ENCODE data around the gene PTGIR. TPM values are rescaled to one million over a fixed set of nuclear protein-coding genes. Genes with fewer than 3 reads are reported as not detected.
A peak's percentile ranks its signal among the peaks of the same experiment; 100 is the strongest.
"Not testable (repeated sequence)": the region's sequence is repeated elsewhere in the genome, so short reads cannot be mapped to it uniquely, and the experiment has no call there.

PTGIR gene
- polyA plus RNA-seq, 12 donors: 1.7 to 6.7 (median 2.7) TPM; not detected in 2

DNA sequence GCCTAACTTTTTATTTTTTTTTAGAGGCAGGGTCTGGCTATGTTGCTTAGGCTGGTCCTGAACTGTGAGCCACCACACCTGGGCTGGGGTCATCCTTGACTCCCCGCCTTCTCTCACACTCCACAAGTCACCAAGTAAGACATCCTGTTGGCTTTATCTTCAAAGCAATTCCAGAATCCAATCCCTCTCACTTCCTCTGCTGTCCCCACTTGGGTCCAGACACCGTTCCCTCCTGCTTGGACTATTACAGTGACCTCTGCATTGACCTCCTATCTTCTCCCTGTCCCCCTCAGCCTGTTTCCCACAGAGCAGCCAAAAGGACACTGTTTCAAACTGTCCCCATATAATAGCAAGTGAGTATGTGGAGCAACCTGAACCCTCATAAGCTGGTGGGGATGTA lies 15.8 kb upstream of the PTGIR start:
- DNase-seq: no peak

DNA sequence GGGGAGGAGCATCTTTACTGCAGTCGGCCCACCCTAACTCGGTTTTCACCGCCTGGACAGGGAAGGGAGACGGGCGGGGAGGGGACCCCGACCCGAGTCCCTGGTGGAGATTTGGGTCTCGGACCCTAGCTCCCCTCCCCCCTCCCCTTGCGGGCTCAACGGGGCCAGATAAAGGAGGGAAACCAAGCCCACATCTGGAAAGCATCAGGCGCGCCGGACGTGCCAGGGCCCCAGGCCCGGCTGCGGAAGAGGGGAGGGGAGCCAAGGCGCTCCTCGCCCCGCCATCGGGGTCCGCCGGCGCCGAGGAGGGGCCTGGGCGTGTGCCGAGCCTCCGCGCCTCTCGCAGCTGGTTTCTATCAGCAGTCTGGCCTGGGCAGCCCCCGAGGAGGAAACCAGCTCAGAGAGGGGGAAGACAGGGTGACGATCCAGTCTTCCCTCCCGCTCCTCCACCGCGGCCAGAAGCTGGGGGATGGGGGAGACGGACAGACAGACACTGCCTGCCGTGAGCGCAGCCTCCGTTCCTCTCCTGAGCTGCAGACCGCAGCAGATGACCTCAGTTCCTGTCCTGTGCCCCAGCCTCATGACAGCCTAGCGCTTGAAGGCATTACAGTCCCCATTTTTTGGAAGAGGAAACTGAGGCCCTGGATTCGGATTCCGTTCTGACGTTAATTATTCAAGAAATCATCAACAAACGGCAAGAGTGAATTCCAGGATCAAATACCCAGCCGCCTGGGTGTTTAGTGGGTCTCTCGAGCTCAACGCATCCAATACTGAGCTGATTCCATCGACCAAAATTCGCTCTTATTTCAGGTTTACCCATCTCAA lies 14.7 kb upstream of the PTGIR start:
- peak; percentile 88 for DNase-seq

DNA sequence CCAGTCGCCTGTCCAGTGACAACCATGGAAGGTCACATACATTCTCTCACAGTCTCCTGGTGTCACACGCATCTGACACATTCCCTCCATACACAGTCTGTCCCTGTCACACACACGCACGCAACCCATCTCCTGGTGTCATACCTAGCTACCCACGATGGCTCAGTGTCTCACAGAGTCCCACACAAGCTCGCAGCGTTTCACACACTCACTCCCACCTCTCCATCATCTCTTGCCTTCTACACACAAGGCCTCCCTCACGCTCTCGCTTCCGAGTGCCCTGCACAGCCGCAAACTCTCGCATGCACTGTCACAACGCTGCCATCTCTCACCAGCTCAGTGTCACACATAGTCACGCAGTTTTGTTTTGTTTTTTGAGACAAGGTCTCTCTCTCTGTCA lies 12.3 kb upstream of the PTGIR start:
- DNase-seq: no peak

DNA sequence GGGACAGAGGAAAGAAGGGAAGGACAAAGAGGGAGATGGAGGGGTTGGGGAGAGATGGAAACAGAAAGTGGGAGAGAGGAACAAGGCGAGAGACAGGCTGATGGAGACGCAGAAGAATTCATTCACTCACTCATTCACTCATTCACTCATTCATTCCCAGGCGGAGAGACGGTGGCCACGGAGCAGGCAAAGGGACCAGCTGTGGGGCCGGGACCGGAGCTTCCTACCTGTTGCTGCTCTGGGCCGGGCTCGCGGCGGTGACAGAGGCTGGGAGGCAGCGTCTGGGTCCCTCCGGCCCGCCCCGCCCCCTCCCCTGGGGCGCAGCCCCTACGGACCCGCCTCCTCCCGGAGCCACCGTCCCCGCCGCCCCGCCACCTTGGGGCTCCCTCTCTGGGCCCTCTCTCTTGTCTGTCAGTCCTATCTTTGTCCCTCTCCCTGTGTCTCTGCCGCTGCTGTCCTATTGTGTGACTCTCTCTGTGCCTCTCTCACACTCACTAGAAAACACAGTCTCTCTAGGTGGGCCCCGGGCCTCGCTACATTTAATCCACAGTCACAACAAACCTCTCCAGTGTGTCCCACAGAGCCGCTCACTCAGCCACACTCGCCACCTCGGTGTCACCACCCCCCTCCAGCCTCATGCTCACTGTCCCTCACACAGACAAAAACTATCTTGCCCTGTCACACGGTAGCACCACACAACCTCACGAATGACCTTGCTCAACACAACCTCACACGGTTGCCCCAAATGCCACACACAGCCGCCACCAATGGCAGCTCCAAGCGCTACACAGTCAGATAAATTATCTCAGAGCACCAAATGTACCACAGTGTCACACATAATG lies 11.3 kb upstream of the PTGIR start, which contains the start of gene GNG8:
Gene GNG8, minus strand, starts transcription at position 283 of the 842 bp plus-strand sequence. CDS start 1,520 bp downstream, outside the sequence.
- DNase-seq: no peak

DNA sequence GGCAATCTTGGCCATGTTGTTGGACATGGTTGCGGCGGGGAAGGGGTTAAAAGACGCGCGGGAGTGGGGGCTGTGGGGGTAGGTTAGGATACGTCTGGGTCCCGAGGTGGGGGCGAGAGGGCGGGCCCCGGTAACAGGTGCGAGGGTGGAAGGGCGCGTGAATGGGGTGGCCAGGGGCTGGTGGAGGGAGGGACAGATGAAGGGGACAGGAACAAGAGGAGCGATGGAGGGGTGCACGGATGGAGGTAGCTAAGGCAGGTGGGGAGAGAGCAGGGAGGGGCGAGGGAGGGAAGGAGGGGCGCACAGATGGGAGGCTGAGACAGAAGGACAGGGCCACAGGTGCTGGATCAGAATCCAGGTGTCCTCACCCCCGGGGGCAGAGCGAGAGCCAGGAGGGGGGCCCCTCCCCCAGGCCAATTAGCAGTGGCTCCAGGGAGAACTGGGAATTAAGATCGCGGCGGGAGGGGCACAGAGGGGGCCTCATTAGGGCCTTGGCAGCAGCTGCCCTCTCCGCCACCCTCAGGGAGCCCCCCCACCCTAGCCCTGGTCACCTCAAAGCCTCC lies 9.8 kb upstream of the PTGIR start:
- DNase-seq: no peak

DNA sequence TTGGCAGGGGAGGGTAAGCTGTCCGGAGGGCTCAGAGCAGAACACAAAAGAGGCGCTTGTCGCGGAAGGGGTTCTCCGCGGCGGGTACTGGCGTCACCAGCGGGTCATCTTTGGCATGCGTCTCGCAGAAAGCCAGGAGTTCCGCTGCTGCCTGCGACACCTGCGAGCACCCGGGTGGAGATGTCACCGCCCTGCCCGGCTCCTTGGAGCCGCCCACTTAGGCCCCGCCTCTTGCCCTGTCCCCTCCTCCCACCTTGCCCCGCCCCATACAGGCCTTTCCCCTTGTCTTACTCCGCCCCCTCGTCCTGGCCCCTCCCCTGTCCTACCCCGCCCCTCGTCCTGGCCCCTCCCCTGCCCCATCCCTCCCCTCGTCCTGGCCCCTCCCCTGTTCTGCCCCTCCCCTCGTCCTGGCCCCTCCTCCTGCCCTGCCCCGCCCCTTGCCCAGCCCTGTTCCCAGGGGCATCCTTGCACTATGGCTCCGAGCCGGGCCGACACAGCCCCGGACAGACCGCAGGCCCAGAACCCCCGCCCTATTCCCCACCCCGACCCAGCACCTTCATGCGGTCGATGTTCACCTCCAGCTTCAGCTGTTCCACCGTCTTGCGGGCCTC lies 9.3 kb upstream of the PTGIR start:
- DNase-seq: no peak

DNA sequence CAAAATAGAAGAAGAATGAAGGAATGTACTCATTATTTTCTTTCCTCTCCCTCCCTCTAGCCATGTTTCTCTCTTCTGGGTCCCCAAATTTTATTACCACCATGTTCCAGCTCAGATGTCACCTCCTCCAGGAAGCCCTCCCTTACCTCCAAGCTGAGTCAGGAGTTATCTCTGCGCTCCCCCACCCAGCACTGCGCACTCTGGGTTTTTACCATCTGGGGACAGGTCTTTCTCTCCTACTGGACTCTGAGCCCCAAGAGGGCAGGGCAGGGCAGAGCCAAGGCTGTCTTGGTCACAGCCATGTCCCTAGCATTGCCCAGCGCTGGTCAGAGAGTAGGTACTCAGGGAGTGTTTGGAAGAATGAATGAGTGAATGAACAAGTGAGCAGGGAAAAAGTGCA lies 8.2 kb upstream of the PTGIR start:
- no peak for DNase-seq

DNA sequence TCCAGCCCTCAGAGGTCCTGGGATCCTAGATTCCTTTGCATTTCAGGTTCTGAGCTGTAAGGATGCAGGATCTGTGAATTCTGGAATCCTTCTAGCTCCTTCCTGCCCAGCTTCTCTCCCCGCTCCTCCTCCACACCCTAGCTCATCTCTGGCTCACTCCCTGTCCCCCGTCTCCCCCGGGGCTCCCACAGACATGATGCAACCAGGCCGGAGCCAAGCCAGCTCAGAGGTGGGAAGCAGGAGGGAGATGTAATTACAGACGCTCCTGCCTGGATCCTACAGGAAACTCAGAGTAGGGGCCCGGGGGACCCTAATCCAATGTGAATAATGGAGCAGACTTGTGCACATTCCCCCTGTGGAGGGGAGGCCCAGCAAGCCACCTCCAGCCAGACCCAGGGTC lies 6.6 kb upstream of the PTGIR start:
- no peak for DNase-seq

DNA sequence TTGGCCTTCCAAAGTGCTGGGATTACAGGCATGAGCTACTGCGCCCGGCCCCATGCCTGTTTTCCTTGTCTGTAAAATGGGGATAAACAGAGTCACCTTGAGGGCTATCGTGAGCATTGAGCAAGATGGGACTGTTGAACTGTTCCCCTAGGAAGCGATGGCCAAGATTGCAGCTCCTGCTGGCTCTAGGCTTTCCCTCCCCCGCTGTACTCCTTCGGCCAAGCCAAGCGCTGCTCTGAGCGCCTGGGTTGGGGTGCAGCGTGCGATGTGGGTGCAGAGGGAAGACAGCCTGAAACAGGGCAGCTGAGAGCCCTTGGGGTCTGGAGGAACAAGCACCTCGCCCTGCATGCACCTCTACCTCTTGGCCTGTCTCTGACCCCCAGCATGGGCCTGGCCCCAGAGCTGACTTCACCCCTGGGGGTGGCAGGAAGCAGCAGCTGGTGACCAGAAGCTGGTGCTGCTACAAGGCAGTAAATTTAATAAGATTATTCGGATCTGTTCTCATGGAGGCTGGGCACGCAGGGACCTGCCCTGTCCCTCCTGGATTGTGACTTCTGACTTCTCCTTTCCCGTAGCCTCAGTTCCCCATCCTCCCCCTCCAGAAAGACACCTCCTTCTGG lies 5.8 kb upstream of the PTGIR start:
- DNase-seq: no peak

DNA sequence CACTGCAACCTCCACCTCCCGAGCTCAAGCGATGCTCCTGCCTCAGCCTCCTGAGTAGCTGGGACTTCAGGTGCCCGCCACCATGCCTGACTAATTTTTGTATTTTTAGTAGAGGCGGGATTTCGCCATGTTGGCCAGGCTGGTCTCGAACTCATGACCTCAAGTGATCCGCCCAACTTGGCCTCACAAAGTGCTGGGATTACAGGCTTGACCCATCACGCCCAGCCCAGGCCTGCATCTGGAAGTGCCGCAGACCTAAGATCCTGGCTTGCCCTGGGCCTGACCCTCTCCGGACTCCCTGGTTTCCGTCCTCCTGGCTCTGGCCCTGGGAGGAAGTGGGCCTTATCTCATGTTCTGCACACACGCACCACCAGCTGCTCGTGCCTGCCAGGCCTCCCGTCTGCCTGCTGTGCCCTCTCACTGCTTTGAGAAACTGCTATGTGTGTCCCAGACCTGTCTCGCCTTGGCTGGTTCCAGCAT lies 4.7 kb upstream of the PTGIR start:
- no peak for DNase-seq

DNA sequence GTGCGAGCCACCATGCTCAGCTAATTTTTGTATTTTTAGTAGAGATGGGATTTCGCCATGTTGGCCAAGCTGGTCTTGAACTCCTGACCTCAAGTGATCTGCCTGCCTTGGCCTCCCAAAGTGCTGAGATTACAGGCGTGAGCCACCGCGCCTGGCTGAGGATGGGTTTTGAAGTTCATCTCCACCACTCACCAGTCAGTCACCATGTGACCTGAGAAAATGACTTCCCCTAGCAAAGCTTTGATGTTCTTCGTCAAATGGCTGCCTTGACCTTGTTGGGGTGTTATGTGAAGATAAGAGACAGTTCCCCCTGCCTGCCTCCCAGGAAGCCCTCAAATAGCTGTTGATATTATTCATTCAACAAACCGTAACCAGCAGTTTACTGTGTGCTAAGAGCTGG lies 4.1 kb upstream of the PTGIR start:
- DNase-seq: not testable (repeated sequence)

DNA sequence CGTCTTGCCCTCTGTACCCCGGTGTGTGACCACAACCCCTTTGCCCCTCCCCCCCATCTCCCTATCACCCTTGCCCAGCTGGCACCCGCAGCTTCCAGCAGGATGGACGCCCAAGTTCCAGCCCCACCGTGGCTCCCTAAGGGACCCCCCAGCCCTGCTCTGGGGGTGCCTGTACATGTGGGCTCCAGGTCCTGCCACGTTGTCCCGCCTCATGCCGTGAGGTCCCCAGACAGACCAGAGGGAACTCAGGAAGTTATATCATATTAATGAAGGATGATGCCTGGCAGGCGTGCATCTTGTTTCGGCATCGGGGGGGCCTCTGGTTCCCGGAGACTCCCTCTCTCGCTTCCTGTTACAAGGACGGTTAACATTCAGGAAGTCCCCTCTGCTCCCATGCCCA lies 1.6 kb upstream of the PTGIR start:
- DNase-seq: no peak

DNA sequence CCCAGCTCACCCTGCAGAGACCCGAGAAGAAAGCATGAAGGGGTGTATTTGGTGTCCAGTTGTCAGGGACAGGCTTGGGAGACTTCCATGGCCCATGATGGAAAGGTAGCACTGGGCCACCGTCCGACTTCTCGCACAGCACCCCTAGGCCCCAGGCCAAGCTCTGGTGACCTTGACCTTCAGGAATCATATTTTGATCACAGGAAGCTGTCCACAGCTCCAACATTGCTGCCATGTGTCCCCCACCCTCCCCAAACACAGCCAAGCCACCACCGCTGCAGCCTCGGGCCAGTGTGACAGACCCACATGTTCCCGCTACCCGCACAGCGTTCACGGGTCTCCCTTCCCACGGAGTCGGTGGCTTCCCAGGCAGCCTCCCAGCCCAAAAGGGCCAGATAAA lies 842 bp upstream of the PTGIR start:
- no peak for DNase-seq

DNA sequence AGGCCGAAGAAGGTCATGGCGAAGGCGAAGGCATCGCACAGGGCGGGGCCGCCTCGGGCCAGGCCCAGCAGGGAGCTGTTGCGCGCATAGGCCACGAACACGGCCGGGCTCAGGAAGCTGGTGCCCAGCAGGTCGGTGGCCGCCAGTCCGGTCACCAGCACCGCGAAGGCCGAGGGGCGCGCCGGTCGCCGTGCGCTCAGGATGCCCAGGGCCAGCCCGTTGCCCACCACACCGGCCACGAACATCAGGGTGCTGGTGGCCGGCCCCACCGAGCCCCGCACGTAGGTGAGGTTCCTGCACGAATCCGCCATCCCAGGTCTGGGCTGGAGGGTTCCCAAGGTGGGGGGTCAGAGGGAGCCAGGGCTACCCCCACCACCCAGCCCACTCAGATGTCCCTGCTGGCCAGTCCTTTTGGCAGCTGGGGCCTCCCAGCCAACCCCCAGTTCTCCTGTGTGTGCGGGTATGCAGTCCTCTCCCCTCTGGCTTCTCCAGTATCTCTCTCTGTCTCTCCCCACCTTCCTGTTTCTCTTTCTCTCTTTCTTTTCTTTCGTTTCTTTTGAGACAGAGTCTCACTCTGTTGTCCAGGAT lies 880 bp downstream of the PTGIR start:
- DNase-seq: no peak

DNA sequence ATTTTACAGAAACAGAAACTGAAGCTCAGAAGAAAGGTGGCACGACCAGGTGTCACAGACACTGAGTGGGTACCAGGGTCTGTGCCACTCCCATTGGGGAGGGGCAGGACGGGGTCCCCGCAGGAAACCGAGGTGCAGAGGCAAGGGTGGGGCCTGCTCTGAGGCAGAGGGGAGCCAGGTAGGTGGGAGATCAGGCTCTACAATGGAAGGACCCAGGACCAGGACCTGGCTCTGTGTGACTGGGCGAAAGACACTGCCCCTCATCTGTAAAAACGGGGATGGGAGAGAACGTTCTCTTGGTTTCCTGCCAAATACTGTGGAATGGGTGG lies 2.8 kb downstream of the PTGIR start:
- no peak for DNase-seq

DNA sequence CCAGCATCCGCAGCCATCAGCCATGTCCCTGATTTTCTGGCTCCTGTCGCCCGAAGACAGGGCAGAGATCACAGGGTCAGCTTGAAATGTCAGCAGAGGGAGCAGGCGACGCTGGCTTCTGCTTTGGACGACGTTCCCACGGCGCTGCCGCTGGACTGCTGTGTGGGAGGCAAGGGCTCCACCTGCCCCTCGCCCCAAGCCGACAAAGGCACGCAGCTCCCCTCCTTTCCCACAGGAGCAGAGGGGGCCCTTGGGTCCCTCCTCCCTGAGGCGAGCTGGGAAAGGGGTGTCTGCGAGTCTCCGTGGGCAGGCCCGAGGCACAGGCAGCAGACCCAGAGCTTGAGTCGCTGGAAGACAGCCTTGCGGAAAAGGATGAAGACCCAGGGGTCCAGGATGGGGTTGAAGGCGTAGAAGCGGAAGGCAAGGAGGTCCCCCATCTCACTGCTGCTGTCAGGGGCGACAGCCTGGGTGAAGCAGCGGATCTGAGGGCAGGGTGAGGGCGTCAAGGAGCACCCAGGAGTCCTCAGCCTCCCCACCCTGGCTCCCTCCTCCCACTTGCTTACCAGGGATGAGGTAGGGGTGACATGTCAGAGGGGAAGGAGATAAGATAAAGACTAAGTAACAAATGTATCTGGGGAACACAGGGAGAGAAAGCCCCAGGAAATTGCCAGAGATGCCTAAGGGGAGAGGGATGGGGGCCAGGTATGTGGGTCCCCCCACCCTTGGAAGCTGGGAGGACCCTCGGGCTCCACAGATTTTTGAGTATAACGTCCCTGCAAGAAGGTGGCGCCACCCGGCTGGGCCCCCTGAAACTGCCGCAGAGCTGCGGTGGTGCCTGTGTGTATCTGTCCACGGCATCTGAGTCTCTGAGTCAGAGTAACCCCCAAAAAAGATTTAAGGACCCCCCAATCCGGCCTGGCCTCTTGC lies 3.4 kb downstream of the PTGIR start:
- no peak for DNase-seq

DNA sequence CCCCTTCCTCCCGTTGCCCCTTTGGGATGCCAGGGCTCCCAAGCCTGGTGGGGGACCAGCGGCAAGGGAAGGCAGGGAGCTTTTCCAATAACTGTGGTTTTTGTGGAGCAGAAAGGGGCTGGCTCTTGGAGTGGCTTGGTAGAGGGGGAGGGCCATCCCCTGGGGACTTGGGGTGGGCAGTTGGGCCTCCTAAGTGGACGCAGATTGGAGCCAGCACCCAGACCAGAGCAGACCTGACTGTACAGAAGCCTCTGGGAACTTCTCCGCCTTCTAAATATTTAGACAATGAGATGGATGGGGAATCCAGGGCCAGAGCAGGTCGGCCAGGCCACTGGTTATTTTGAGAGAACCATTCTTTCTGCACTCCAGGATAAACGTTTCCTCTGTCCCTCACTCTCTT lies 4.2 kb downstream of the PTGIR start:
- DNase-seq: no peak

DNA sequence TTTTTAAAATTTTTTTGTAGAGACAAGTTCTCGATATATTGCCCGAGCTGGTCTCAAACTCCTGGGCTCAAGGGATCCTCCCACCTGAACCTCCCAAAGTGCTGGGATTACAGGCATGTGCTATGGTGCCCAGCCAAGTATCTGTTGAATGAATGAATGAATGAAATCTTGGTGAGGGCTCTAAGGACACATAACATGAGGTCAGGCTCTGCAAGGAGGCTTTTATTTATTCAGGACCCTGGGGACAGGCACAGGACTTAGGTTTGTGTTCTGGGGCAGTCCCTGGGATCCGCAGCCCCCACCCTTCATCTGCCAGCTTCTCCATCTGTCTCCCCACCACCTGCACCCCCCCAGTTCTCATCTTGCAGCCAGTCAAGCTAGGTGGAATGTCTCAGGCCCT lies 4.6 kb downstream of the PTGIR start:
- DNase-seq: no peak

DNA sequence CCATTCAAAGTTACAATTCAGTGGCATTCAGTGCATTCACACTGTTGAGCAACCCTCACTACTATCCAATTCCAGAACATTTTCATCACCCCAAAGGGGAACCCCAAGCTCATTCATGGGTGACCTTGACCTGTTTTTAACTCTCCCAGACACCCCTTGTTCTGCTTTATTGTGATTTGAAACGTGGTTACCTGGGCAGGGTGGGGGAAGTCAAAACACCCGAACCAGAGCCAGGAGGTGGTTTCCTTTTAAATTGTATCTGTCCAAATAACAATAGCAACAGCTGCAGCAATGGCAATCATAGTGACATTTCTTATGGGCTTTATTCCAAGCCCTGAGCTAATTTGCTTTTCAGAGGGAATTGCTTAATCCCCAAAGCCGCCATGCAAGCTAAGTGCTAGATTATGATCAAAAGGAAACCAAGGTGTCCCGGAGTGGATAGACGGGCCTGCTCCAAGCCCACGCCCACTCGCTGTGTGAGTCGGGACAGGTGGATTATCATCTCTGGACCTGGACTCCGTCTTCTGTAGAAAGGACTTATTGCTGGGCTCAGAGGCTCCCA lies 6.1 kb downstream of the PTGIR start:
- DNase-seq: no peak

DNA sequence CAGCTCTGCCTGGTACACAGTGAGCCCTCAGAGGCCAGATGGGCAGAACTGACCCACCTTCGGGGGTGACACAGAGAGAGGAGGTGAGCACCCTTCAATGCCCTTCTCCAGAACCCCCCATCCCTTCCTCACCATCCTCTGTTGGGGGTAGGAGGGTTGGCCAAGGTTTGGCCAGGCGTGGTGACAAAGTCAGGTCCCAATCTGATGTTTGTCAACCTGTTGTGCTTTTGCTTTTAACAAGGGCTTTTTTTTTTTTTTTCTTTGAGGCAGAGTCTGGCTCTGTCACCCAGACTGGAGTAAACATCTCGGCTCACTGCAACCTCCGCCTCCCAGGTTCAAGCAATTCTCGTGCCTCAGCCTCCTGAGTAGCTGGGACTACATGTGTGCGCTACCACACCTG lies 7.3 kb downstream of the PTGIR start:
- DNase-seq: no peak

All from muscle of arm (tissue), 12 donors.